Amniotic stem cell (primary cell): ENCODE results near the gene SDK1.

Experiments
- DNase-seq: peaks from one replicate; lab custom pipeline; 2025; lab: John Stamatoyannopoulos, UW

SDK1 gene

DNA sequence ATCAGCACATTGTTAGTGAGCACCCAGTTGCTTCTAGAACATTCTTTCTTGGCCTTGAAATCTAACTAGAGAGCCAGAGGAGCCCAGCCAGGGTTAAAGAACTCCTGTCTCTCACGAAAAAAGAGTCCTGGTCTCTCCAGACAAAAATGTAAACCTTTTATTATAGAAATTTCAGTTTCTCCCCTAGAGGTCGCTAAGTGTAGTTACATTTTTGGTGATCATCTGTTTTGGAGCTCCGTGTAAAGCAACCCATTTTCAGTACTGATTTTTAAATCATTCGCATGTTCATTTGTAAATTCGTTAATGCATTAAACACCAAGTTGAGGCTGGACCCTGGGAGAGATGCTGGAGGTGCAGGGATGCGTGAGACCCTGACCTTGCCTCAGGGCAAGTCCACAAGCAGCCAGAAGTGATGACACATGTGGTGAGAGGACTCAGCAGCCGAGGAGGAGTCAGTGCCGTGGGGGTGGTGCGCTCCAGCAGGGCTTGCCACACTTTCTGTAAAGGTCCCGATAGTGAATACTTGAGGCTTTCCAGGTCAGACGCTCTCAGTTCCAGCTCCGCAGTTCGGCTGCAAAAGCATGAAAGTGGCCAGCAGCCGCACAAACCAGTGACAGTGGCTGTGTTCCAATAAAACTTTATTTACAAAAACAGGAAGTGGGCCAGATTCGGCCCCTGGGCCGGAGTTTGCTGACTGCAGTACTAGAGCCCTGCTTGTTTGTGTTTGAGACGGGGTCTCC is 802.5 kb downstream of the SDK1 start:
- DNase-seq: no peak

GRCh38 chr7:4107839-4108238 is 806.8 kb downstream of the SDK1 start:
- DNase-seq: no peak

DNA sequence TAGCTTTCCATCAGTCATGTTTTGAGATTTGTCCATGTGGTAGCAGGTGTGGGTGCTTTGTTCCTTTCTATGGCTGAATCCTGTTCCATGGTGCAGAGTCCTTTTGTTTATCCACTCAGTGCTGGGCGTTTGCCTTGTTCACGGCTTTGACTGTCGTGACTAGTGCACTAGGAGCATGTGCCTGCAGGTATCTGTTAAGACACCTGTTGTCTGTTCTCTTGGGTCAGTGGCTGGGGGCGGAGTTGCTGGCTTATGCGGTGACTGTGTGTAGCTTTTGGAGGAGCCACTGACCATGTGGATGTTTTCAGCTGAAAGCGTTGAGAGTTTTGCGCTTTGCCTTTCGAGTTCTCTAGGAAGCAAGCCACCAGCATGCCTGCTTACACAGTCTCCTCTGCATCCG is 807.9 kb downstream of the SDK1 start:
- DNase-seq: no peak

DNA sequence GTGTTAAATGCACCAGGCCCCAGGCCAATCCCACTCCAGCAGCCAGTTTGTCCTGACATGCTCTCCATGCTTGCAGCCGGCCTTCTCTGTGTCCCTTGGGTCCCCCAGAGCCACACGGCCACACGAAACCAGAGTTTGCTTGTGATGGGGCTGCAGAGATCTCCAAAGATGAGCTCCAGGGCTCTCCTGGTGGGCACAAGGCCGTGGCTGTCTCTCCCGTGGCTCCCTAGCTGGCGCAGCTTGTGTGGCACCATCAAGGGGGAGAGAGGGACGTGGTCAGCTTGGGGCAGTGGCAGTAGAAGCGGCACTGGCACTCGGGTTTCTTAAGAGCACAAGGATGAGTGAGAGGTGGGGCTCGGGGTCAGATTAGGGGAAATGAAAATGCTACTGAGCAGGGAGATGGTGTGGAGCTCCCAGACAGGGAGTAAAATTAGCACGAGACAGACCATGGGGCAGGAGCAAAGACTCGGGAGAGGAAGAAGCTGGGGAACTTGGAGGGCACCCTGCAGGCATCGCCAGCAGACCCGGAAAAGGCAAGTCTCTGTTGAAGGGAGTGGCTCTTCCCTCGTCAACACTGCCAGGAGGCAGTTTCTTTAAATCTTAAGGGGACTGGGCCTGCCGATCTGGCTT is 808.5 kb downstream of the SDK1 start:
- DNase-seq: no peak

DNA sequence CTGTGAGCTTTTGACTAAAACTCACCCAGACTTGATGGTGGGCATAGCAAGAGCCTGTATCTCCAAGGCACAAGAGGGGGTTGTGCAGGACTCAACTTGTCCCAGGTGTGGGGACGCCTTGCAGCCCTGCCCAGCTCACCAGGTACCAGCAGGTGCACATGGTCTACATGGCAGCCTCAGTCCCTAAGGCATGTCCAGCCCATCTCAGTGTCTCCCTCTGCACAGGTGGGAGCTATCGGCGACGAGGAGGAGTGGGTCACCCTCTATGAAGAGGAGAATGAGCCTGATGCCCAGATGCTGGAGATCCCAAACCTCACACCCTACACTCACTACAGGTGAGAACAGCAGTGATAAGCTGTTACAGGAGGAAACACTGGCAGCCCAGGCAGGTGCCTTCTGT is 809.4 kb downstream of the SDK1 start:
- DNase-seq: no peak

DNA sequence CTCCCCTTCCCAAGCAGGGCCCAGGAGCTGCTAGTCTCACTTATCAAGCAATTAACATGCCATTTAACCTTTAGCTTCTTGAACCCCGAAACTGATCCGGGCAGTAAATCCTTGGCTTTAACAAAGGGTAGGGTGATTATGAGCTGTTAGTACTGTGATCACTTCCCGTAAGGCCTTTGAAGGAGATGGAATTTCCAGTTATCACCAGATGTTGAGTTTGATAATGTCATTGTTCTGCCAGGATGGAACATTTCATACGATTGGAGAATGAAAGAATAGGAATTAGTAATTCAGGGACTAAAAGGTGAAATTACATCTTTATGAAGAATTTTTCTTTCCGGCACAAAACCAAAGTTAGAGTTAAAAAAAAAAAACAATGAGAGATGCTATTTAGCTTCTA is 810.1 kb downstream of the SDK1 start:
- DNase-seq: no peak

DNA sequence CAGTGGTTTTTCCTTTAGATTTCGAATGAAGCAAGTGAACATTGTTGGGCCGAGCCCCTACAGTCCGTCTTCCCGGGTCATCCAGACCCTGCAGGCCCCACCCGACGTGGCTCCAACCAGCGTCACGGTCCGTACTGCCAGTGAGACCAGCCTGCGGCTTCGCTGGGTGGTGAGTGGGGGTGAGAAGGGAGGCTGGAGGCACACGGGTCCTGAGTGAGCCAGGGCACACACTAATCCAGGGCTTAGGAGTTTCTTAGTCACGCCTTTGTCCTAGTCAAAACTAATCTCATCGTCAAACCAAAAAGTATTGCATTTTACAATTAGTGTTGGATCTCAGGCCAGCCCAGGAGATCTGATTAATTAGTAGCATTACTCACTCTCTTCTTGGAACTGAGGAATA is 812.2 kb downstream of the SDK1 start:
- DNase-seq: no peak

DNA sequence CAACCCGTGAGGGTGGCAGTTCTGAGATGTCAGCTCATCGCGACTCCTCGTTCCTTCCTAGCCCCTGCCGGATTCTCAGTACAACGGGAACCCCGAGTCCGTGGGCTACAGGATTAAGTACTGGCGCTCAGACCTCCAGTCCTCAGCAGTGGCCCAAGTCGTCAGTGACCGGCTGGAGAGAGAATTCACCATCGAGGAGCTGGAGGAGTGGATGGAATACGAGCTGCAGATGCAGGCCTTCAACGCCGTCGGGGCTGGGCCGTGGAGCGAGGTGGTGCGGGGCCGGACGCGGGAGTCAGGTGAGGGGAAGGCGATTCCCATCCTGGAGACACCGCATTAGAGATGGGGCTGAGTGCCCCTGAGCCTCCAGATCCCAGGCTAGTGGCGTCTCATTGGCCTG is 812.9 kb downstream of the SDK1 start:
- DNase-seq: no peak

- DNase-seq: no peak
Observed at GRCh38 chr7:4115442-4115841, 814.4 kb downstream of the SDK1 start.

DNA sequence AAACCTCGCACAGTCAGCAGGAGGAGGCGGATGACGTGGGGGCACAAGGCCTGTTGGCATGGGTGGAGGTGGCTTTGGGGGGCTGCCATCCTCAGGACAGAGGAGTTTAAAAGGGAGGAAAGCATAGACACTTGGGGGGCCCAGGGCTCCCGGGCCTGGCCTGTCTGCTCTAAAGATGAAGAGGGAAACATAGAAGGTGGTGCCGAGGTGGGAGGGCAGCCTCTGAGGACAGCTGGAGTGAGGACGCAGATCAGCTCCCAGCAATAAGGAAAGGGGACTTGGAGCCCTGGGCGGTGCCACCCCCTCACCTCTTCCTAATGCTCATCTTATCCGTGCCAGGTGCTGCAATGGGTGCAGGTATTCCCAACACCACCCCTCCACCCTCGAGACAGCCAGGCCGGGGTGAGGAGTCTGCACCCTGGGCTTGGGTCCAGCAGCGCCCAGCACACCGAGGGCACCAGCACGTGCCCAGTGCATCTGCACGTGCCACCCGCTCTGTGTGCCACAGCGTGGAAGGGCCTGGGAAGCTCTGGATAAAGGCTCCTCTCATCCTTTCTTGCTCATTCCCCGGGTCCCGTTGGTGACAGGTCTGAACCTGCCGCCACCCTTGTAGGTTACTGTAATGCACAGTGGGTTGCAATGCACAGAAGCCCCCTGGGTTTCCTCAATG is 815.0 kb downstream of the SDK1 start:
- no peak for DNase-seq

GRCh38 chr7:4119848-4120247 is 818.8 kb downstream of the SDK1 start:
- DNase-seq: no peak

GRCh38 chr7:4123346-4123745 is 822.3 kb downstream of the SDK1 start:
- no peak for DNase-seq

DNA sequence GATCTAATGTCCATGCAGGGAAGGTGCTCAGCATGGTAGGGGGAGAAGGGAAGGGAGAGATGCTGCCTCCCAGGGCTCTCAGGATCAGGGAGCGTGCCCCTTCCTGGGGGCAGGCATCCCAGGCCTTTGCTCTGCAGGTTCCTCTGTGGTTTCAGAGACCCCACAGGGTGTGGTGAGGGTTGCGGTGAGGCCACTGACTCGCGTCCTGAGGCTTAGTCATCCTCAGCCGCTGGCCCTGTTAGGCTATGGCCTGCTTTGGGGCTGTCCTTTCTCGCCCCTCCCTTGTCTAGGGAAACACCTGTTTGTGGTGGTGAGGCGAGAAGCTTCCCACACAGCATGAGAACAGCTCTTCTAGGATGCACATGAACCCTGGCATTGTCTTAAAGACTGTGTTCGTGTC is 822.8 kb downstream of the SDK1 start:
- DNase-seq: no peak

- no peak for DNase-seq
Observed at GRCh38 chr7:4124556-4125477, 823.8 kb downstream of the SDK1 start.

DNA sequence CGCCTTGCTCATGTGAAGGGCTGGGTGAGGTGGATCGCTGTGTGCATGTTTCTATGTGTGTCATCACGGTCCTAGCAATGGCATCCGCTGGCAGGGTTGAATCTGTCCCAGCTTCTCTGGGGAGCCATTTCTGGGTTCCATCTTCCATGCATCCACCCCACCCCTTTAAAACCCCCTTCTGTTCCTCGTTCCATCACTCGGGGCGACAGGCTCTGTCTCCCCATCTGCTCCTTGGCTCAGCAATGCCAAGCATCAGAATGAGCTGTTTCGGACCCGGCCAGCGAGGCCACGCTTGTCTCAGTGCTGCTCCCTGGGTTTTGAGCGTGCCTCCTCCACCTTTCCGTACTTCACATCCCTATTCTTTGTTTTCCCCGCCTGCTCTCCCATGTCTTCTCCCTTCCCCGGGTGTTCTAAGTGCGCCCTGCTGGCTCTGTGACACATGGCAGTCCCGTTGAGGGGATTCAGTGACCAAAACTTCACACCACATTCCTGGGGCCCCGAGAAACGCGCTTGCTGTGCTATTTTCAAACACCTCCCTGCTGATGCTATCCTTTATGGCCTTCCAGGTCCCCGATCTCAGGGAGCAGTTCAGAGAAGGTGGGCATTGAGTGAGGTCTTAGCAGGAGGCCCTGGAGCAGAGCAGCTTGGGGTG is 827.0 kb downstream of the SDK1 start:
- no peak for DNase-seq

GRCh38 chr7:4129481-4130122 is 828.5 kb downstream of the SDK1 start:
- DNase-seq: no peak

- no peak for DNase-seq
Observed at GRCh38 chr7:4131063-4131462, 830.0 kb downstream of the SDK1 start.

GRCh38 chr7:4132221-4132620 is 831.2 kb downstream of the SDK1 start:
- no peak for DNase-seq

DNA sequence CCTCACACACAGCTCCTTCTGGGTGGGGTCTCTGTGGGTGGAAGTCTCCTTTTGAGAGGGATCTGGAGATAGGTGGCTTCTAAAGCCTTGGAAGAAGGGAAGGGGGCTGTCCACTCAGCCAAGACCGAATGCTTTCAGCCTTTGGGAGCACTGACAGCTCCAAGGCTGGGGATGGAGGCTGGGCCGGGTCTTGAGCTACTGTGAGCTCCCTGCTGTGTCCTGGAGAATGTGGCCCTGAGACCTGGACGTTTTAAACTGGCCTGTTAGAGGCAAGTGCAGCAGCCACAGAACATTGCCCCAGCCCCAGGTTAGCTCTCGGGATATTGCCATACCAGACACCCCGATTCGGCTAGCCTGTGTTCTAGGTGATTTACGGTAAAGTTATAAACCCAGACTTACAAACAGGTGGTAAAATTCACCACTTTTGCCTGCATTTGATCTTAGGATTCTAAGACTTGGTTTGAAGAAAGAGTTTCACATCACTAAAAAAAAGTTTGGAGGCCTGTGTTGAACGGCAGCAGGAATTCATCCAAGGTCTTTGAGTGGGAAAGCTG is 832.5 kb downstream of the SDK1 start:
- no peak for DNase-seq

GRCh38 chr7:4134204-4134603 is 833.2 kb downstream of the SDK1 start:
- no peak for DNase-seq

DNA sequence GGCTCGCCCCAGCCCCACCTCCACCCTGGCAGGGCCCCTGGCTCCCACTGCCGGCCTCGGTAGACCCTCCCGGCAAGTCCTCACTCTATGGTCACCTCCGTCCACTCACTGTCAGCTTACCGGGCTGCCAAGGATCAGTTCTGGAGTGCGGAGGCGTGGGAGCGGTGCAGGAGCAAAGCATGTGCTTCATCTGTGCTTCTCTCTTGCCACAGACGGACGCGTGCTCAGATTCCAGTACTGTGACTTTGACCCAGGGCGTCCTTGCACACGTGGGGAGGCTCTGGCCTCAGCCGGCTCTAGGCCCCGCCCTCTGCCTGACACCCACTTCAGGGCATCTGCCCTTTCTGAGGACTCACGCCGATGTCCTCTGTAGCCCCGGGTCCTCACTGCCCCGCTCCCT is 833.6 kb downstream of the SDK1 start:
- DNase-seq: no peak
